ENCODE measurements around the gene ATP1B1. TPM values are rescaled to one million over a fixed set of nuclear protein-coding genes. Genes with fewer than 3 reads are reported as not detected.

Gene ATP1B1
- total and polyA plus RNA-seq, 2 of the 8 experiments (the other 6 are each of a cell fraction or from before 2014, with no cell fraction given), result 16.3 to 76.5 TPM

DNA sequence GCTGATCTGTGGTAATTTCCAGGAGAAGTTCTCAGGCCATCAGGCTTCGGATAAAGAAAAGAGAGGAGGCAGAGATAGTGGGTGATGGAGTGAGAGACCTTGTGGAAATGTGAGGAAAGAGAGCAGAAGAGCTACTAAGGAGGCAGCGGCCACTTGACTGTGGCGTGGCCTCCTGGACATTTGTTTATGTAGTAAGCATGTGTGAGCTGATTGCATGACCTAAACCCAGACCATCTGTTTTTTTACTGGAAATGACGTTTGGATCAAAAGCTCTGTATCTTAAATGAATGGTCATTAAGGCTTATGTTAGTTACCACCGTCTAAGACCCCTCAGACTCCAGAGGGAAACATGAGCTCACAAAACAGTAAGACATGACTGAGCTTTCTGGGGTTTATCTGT, 13.6 kb downstream of the ATP1B1 start:
- Histone ChIP-seq H3K56ac (replicated peaks; ENCODE audit: insufficient read length, low read depth, low read length) (no peak overlapping the region), H3K14ac (ENCODE audit: insufficient read length) (no peak overlapping the region), H3K4me3 (ENCODE audit: extremely low read depth in 1 of 4, insufficient read depth in 2 of 4, low read depth in 3 of 4, low read length in 4 of 4) (no peak overlapping the region), H3K4me2 (ENCODE audit: insufficient read depth in 1 of 2, low read depth in 2 of 2, low read length in 2 of 2) (no peak overlapping the region), H4K20me1 (replicated peaks in 1 of 2; ENCODE audit: control insufficient read depth in 1 of 2, insufficient read depth in 2 of 2, low read length in 2 of 2) (peaks cover 3 to 8% of the 10 kb centered on the region in 2 experiments), H2AK5ac (ENCODE audit: low read depth, low read length) (no peak overlapping the region), H2BK20ac (ENCODE audit: low read length) (no peak overlapping the region), H4K91ac (replicated peaks; ENCODE audit: insufficient read length, low read length) (no peak overlapping the region), H3K36me3 (ENCODE audit: control insufficient read depth in 2 of 4, insufficient read depth in 4 of 4, low read length in 3 of 4) (peaks cover 2 to 27% (median 7%) of the 10 kb centered on the region in 4 experiments; a peak in 5 of 8 replicates), H2BK5ac (ENCODE audit: low read depth, low read length) (no peak overlapping the region), H3K79me2 (ENCODE audit: control insufficient read depth in 1 of 2, insufficient read depth in 2 of 2, low read length in 2 of 2) (peaks cover 0 to 58% of the 10 kb centered on the region in 2 experiments; a peak in 2 of 4 replicates), H3K23ac (ENCODE audit: insufficient read length) (no peak overlapping the region), H4K8ac (ENCODE audit: extremely low read depth, insufficient read depth, low read length) (no peak overlapping the region), H3K4me1 (replicated peaks in 1 of 4; ENCODE audit: control insufficient read depth in 3 of 4, insufficient read depth in 4 of 4, low read length in 3 of 4) (peaks cover 2 to 5% (median 3%) of the 10 kb centered on the region in 4 experiments; a peak in 6 of 7 replicates), H4K5ac (ENCODE audit: insufficient read length, low read depth, low read length) (no peak overlapping the region), H2BK12ac (ENCODE audit: low read depth, low read length) (no peak overlapping the region), H3K79me1 (ENCODE audit: low read depth, low read length) (peaks cover 7% of the 10 kb centered on the region; the same call in 1 of the 2 replicates), H2BK120ac (replicated peaks; ENCODE audit: low read depth, low read length) (no peak overlapping the region), H3K9me3 (ENCODE audit: insufficient read depth in 2 of 2, low read depth in 1 of 2, low read length in 1 of 2) (no peaks in the 10 kb centered on the region), H3K4ac (replicated peaks; ENCODE audit: insufficient read length, low read depth, low read length) (no peak overlapping the region), H2AFZ (ENCODE audit: low read length) (no peak overlapping the region), H3K23me2 (ENCODE audit: low read depth, low read length) (no peaks in the 10 kb centered on the region; the same call in 1 of the 2 replicates), H3K9ac (replicated peaks in 1 of 4; ENCODE audit: extremely low read depth in 1 of 4, low read depth in 3 of 4, low read length in 3 of 4) (no peak overlapping the region), H2BK15ac (ENCODE audit: low read length) (no peak overlapping the region), H3K18ac (ENCODE audit: extremely low read depth, low read length) (no peak overlapping the region), H3K27me3 (replicated peaks in 1 of 4; ENCODE audit: control insufficient read depth in 3 of 4, extremely low read depth in 1 of 4, insufficient read depth in 3 of 4, low read length in 3 of 4) (no peaks in the 10 kb centered on the region), H3K27ac (ENCODE audit: low read depth, low read length) (no peak overlapping the region)
- ChIA-PET CTCF (ENCODE audit: partially characterized antibody) (interaction anchor here (0.6 to 1.7 kb wide), 6 partner anchors 10 to 484 kb away, joined by 3 to 5 read pairs (median 4); no protein-coding TSS in a partner anchor), POLR2A (ENCODE audit: partially characterized antibody) (interaction anchor here (1.6 to 1.7 kb wide), 2 partner anchors 8 to 11 kb away, joined by 5 to 6 read pairs; no protein-coding TSS in a partner anchor)
- TF ChIP-seq CTCF (IDR thresholded peaks at IDR 0.05; ENCODE audit: control extremely low read depth in 1 of 3, insufficient read depth in 1 of 3, low read depth in 1 of 3, low read length in 3 of 3) (no peak), PHF8 (conservative IDR thresholded peaks at IDR 0.05; ENCODE audit: low read depth, low read length) (no peak), JUND (IDR thresholded peaks at IDR 0.05; ENCODE audit: low read length) (no peak)
- DNase-seq (ENCODE audit: low read depth in 1 of 2, low spot score in 2 of 2), result no peak
- 90% methylated on average over 5 of the region's 5 CpGs; no CpG with 5 or more reads in 1 of the 2 experiments for WGBS, 2 experiments (ENCODE audit: extremely low coverage in 1 of 2, insufficient coverage in 1 of 2, insufficient read length in 1 of 2, insufficient replicate concordance in 2 of 2, low coverage in 1 of 2, low lambda C conversion rate in 2 of 2, missing lambda C conversion rate in 1 of 2)
- FAIRE-seq, result no peak

All from H1 (cell line).